HepG2 (cell line): ENCODE measurements around the gene ATP11C. TPM values are rescaled to one million over a fixed set of nuclear protein-coding genes. Genes with fewer than 3 reads are reported as not detected.

ENCODE experiments used
- ATAC-seq: fragments of 200-7000 bp; cut with Tn5 transposase; 3 replicates; pipeline ENCODE4 v1.9.1; 2020; ENCODE audit warnings: mild to moderate bottlenecking, moderate library complexity
- BruUV-seq: library from RNA; stranded (reverse); fragments of 400-500 nt; replicated peaks from 2 replicates; lab custom pipeline; 2021; lab: Mats Ljungman, UMichigan
- CTCF ChIA-PET: fragments of 300-600 bp; formaldehyde crosslinking; extraction: SDS; loops from one replicate; lab custom pipeline; 2021; ENCODE audit warnings: low total read pairs, inconsistent platforms, low intra/inter-chr PET ratio; lab: Yijun Ruan, JAX
- POLR2A ChIA-PET: fragments of 350-600 bp; sonication (Branson Sonifier 250); formaldehyde crosslinking; loops from one replicate; lab custom pipeline; 2020; ENCODE audit warnings: antibody characterized with exemption, inconsistent platforms; lab: Yijun Ruan, JAX
- DNase-seq: peaks from one replicate; pipeline ENCODE4 v3.0.0-alpha.2; 2015; ENCODE audit warnings: low spot score
- FAIRE-seq: peaks from 3 replicates; lab custom pipeline; 2011; peaks lifted over from hg19 to GRCh38; lab: Jason Lieb, UNC
- H2AFZ ChIP-seq: one replicate; pipeline ENCODE4 v1.6.1; 2011; ENCODE audit warnings: low read length, inconsistent platforms
- H3K27ac ChIP-seq: fragments of 300-600 bp; 3 replicates; pipeline ENCODE4 v1.8.0; 2011; ENCODE audit warnings: mixed run types, mild to moderate bottlenecking, mixed read lengths, low read length, inconsistent platforms; ENCODE audit not compliant: insufficient read depth; ENCODE audit errors: extremely low read length
- H3K27me3 ChIP-seq, 2 experiments: fragments of 200-600 bp in 1 of 2; 2 replicates in 1 of 2; 3 replicates in 1 of 2; pipeline versions ENCODE4 v1.6.0 to v1.8.0; 2011; ENCODE audit warnings: low read length in 2 of 2, mild to moderate bottlenecking in 2 of 2, moderate library complexity in 2 of 2, inconsistent platforms in 1 of 2; ENCODE audit not compliant: insufficient read depth in 2 of 2, control insufficient read depth in 1 of 2
- H3K36me3 ChIP-seq, 2 experiments: fragments of 200-600 bp in 1 of 2; replicated peaks in 1 of 2; 2 replicates in 1 of 2; 3 replicates in 1 of 2; pipeline versions ENCODE4 v1.5.1 to v1.8.0; 2011; ENCODE audit warnings: low read length in 2 of 2, inconsistent platforms in 1 of 2; ENCODE audit not compliant: insufficient read depth in 2 of 2, control insufficient read depth in 1 of 2
- H3K4me1 ChIP-seq: 2 replicates; pipeline ENCODE4 v1.5.1; 2012; ENCODE audit warnings: low read length, inconsistent platforms; ENCODE audit not compliant: insufficient read depth
- H3K4me2 ChIP-seq: 2 replicates; pipeline ENCODE4 v1.6.0; 2011; ENCODE audit warnings: low read depth, low read length, inconsistent platforms
- H3K4me3 ChIP-seq, 3 experiments: fragments of 200-600 bp in 1 of 3; sonication (generic), shearing (Covaris generic) in 1 of 3; replicated peaks in 1 of 3; 2 replicates each; pipeline ENCODE4 v1.5.1; 2011 to 2016; ENCODE audit warnings: low read length in 3 of 3, inconsistent platforms in 2 of 3, low read depth in 2 of 3, mild to moderate bottlenecking in 2 of 3, control low read depth in 1 of 3, mixed read lengths in 1 of 3; ENCODE audit not compliant: insufficient read depth in 1 of 3
- H3K79me2 ChIP-seq: one replicate; pipeline ENCODE4 v1.6.1; 2011; ENCODE audit warnings: low read length, inconsistent platforms; ENCODE audit not compliant: insufficient read depth
- H3K9ac ChIP-seq: 2 replicates; pipeline ENCODE4 v1.6.0; 2011; ENCODE audit warnings: mild to moderate bottlenecking, low read depth, low read length, inconsistent platforms; ENCODE audit not compliant: insufficient read depth
- H3K9me3 ChIP-seq: 2 replicates; pipeline ENCODE4 v1.5.1; 2012; ENCODE audit warnings: mild to moderate bottlenecking, low read length
- H4K20me1 ChIP-seq: 2 replicates; pipeline ENCODE4 v1.6.0; 2011; ENCODE audit warnings: inconsistent platforms, mild to moderate bottlenecking, low read length, moderate library complexity; ENCODE audit not compliant: insufficient read depth
- DR1 ChIP-seq: sonication (generic); formaldehyde crosslinking; IDR thresholded peaks from 2 replicates; pipeline ENCODE4 v1.8.0; 2021; ENCODE audit warnings: mild to moderate bottlenecking, missing genetic modification reagents, inconsistent platforms
- ELK4 ChIP-seq: sonication (generic); formaldehyde crosslinking; IDR thresholded peaks from 2 replicates; pipeline ENCODE4 v1.9.0; 2021; ENCODE audit warnings: missing genetic modification reagents, borderline replicate concordance
- HOXA9 ChIP-seq: sonication (generic); formaldehyde crosslinking; IDR thresholded peaks from 2 replicates; pipeline ENCODE4 v1.8.1; 2022; ENCODE audit warnings: missing genetic modification reagents, mild to moderate bottlenecking, moderate library complexity, borderline replicate concordance
- JUNB ChIP-seq: sonication (generic); formaldehyde crosslinking; IDR thresholded peaks from 2 replicates; pipeline ENCODE4 v1.8.0; 2022; ENCODE audit warnings: missing genetic modification reagents, mild to moderate bottlenecking, borderline replicate concordance
- KMT2B ChIP-seq: IDR thresholded peaks from 2 replicates; pipeline ENCODE4 v1.6.1; 2016; ENCODE audit warnings: missing genetic modification reagents, missing compliant biosample characterization
- PRDM10 ChIP-seq: sonication (generic); formaldehyde crosslinking; IDR thresholded peaks from 2 replicates; pipeline ENCODE4 v1.4.0; 2020; ENCODE audit warnings: low read depth, missing genetic modification reagents
- RBAK ChIP-seq: sonication (generic); formaldehyde crosslinking; IDR thresholded peaks from 2 replicates; pipeline ENCODE4 v1.5.1; 2020; ENCODE audit warnings: mild to moderate bottlenecking, missing genetic modification reagents
- SOX6 ChIP-seq, 2 experiments: fragments of 450-650 bp in 1 of 2; sonication (generic) in 1 of 2; formaldehyde crosslinking in 1 of 2; IDR thresholded peaks; 2 replicates each; pipeline versions ENCODE4 v1.4.0 to v1.6.1; 2017 to 2020; ENCODE audit warnings: antibody characterized with exemption in 1 of 2, mild to moderate bottlenecking in 1 of 2, missing genetic modification reagents in 1 of 2
- SPEN ChIP-seq: sonication (generic); formaldehyde crosslinking; IDR thresholded peaks from 2 replicates; pipeline ENCODE4 v1.5.1; 2020; ENCODE audit warnings: low read depth, mild to moderate bottlenecking, missing genetic modification reagents
- SRSF1 ChIP-seq: fragments of 200-400 bp; formaldehyde crosslinking; optimal IDR thresholded peaks from 2 replicates; pipeline ENCODE3; 2017; ENCODE audit warnings: mild to moderate bottlenecking, low read depth, low read length, moderate library complexity
- SRSF4 ChIP-seq: fragments of 200-400 bp; formaldehyde crosslinking; IDR thresholded peaks from one replicate; pipeline ENCODE4 v1.6.1; 2018; ENCODE audit warnings: mild to moderate bottlenecking, low read depth, low read length, moderate library complexity; ENCODE audit not compliant: poor library complexity, severe bottlenecking
- THAP9 ChIP-seq: sonication (generic); formaldehyde crosslinking; IDR thresholded peaks from 2 replicates; pipeline ENCODE4; 2020; ENCODE audit warnings: missing genetic modification reagents, mild to moderate bottlenecking, borderline replicate concordance
- ZFP41 ChIP-seq: sonication (generic); formaldehyde crosslinking; IDR thresholded peaks from 2 replicates; pipeline ENCODE4 v1.4.0; 2020; ENCODE audit warnings: mild to moderate bottlenecking, missing genetic modification reagents, borderline replicate concordance
- ZMAT5 ChIP-seq: sonication (generic); formaldehyde crosslinking; IDR thresholded peaks from 2 replicates; pipeline ENCODE4 v1.5.0; 2020; ENCODE audit warnings: mild to moderate bottlenecking, low read depth, missing genetic modification reagents, borderline replicate concordance
- ZNF441 ChIP-seq: sonication (generic); formaldehyde crosslinking; IDR thresholded peaks from 2 replicates; pipeline ENCODE4 v1.7.0; 2021; ENCODE audit warnings: missing genetic modification reagents, borderline replicate concordance
- ZSCAN25 ChIP-seq: sonication (generic); formaldehyde crosslinking; IDR thresholded peaks from 2 replicates; pipeline ENCODE4 v1.8.0; 2022; ENCODE audit warnings: mild to moderate bottlenecking, missing genetic modification reagents
- WGBS: methylation state at CpG from one replicate; pipeline ENCODE4 v1.1.6; 2017; ENCODE audit warnings: low lambda C conversion rate; 5-methylcytosine and 5-hydroxymethylcytosine counted together
- in situ Hi-C: cut with HindIII; loops from 2 replicates; pipeline ENCODE4 v1.10.0; 2017; ENCODE audit warnings: low pct_unique_long_range_greater_than_20kb; ENCODE audit not compliant: extremely low pct_ligation_motif_present
- intact Hi-C: fragments of 100-400 bp; cut with micrococcal nuclease; formaldehyde crosslinking; loops from one replicate; pipeline ENCODE4 v1.10.0; 2022; ENCODE audit not compliant: unreplicated experiment
- polyA plus RNA-seq, 8 experiments: library from polyadenylated mRNA; depleted of rRNA in 3 of 8; stranded (reverse) in 7 of 8; unstranded in 1 of 8; fragments of >200 nt; fragmentation: Illumina TruSeq in 4 of 8; extraction: Trizol in 4 of 8; gene quantifications; 2 replicates each; pipeline versions ENCODE4 v1.2.1 to v1.2.3, GENCODE V29; 2011 to 2016; ENCODE audit warnings: low read depth in 4 of 8, missing spikeins in 1 of 8, mixed read lengths in 1 of 8; ENCODE audit not compliant: insufficient read depth in 1 of 8
- total RNA-seq, 5 experiments: library from RNA; depleted of rRNA; stranded (reverse); fragments of >200 nt; fragmentation: Illumina TruSeq; extraction: Trizol; gene quantifications; 2 replicates each; pipeline ENCODE4 v1.2.3, GENCODE V29; 2016; ENCODE audit warnings: low read depth in 1 of 5

The ATP11C gene
- total and polyA plus RNA-seq, 2 of the 13 experiments (the other 11 are each of a cell fraction or from before 2014, with no cell fraction given): 8.5 to 16.9 TPM

GRCh38 chrX:139844163-139844562 lies 88.7 kb downstream of the ATP11C start:
- H3K9me3 ChIP-seq: no peaks in the 10 kb centered on the region
- no peak for FAIRE-seq
- no peaks in the 10 kb centered on the region for H3K4me1 ChIP-seq
- H3K27me3 ChIP-seq: no peaks in the 10 kb centered on the region
- BruUV-seq: no TSS peak
- no peak overlapping the region for H3K4me2 ChIP-seq
- intact Hi-C loops (no loop called here), in situ Hi-C loops (no loop called here)
- WGBS: 77% methylated on average over 2 of the region's 2 CpGs
- no peaks in the 10 kb centered on the region for H3K36me3 ChIP-seq
- ChIA-PET CTCF (no interaction called here), POLR2A (no interaction called here)
- H3K27ac ChIP-seq: no peak overlapping the region
- no peaks in the 10 kb centered on the region for H4K20me1 ChIP-seq
- TF ChIP-seq RBAK (CRISPR knock-in tag): no peak
- no peak for TF ChIP-seq ZNF441 (CRISPR knock-in tag)
- no peak for TF ChIP-seq PRDM10 (CRISPR knock-in tag)
- no peak for TF ChIP-seq DR1
- no peak for TF ChIP-seq SOX6 (IDR thresholded peaks at IDR 0.05)
- TF ChIP-seq SOX6 (CRISPR knock-in tag; IDR thresholded peaks at IDR 0.05): no peak
- no peak for TF ChIP-seq SRSF1
- no peak for TF ChIP-seq ELK4 (CRISPR knock-in tag)
- TF ChIP-seq ZFP41: no peak
- TF ChIP-seq SRSF4: no peak
- no peak for TF ChIP-seq THAP9 (CRISPR knock-in tag)
- TF ChIP-seq ZSCAN25 (CRISPR knock-in tag): no peak
- no peak for TF ChIP-seq HOXA9 (CRISPR knock-in tag)
- TF ChIP-seq SPEN (CRISPR knock-in tag): no peak
- TF ChIP-seq JUNB (CRISPR knock-in tag): no peak
- no peak for TF ChIP-seq KMT2B
- TF ChIP-seq ZMAT5 (CRISPR knock-in tag): no peak
- no peak overlapping the region for H3K4me3 ChIP-seq
- DNase-seq: no peak
- H3K9ac ChIP-seq: no peak overlapping the region
- no peak for ATAC-seq
- H3K79me2 ChIP-seq: no peaks in the 10 kb centered on the region
- H2AFZ ChIP-seq: no peak overlapping the region
